HEK293 (cell line): Measurements from ENCODE around the gene STEEP1.
"Not testable (repeated sequence)": the region's sequence is repeated elsewhere in the genome, so short reads cannot be mapped to it uniquely, and the experiment has no call there.

Experiments used
- CTCF ChIA-PET: fragments of 350-600 bp; formaldehyde crosslinking; extraction: SDS; loops from one replicate; lab custom pipeline; 2021; ENCODE audit warnings: antibody characterized with exemption; lab: Yijun Ruan, JAX
- POLR2A ChIA-PET: fragments of 300-600 bp; formaldehyde crosslinking; extraction: SDS; loops from one replicate; lab custom pipeline; 2020; ENCODE audit warnings: antibody characterized with exemption, inconsistent platforms; lab: Yijun Ruan, JAX
- H3K27ac ChIP-seq: fragments of 200-500 bp; sonication (Bioruptor generic); 2 replicates; pipeline ENCODE4 v1.5.1; 2014; ENCODE audit warnings: low read depth, low read length, control low read depth, inconsistent platforms; ENCODE audit errors: extremely low read depth
- H3K36me3 ChIP-seq, 2 experiments: fragments of 200-500 bp in 1 of 2; sonication (Bioruptor generic) in 1 of 2; 1 replicate in 1 of 2; 2 replicates in 1 of 2; pipeline ENCODE4 v1.5.1; 2014 to 2017; ENCODE audit warnings: inconsistent platforms in 2 of 2, low read length in 2 of 2; ENCODE audit not compliant: control insufficient read depth in 2 of 2, insufficient read depth in 1 of 2
- H3K4me1 ChIP-seq: fragments of 200-500 bp; sonication (Bioruptor generic); 2 replicates; pipeline ENCODE4 v1.5.1; 2014; ENCODE audit warnings: mild to moderate bottlenecking, low read length, inconsistent platforms; ENCODE audit not compliant: control insufficient read depth, insufficient read depth
- H3K4me3 ChIP-seq: 2 replicates; pipeline ENCODE4 v1.5.1; 2011; ENCODE audit warnings: low read depth, mild to moderate bottlenecking, control low read depth, low read length, moderate library complexity
- H3K9me3 ChIP-seq: fragments of 200-500 bp; sonication (Bioruptor generic); 2 replicates; pipeline ENCODE4 v1.5.1; 2014; ENCODE audit warnings: low read depth, low read length, inconsistent platforms; ENCODE audit not compliant: control insufficient read depth, insufficient read depth
- CTCF ChIP-seq: fragments of 450-650 bp; formaldehyde crosslinking; IDR thresholded peaks from 2 replicates; pipeline ENCODE4 v1.5.1; 2016; ENCODE audit warnings: missing biosample characterization, missing genetic modification characterization
- KLF10 ChIP-seq: fragments of 450-650 bp; IDR thresholded peaks from 2 replicates; pipeline ENCODE4 v1.5.1; 2018; ENCODE audit warnings: missing biosample characterization, mild to moderate bottlenecking, missing genetic modification characterization
- KLF8 ChIP-seq: fragments of 450-650 bp; formaldehyde crosslinking; IDR thresholded peaks from 2 replicates; pipeline ENCODE4 v1.5.1; 2016; ENCODE audit warnings: missing biosample characterization, missing genetic modification characterization
- MZF1 ChIP-seq: fragments of 450-650 bp; formaldehyde crosslinking; IDR thresholded peaks from 2 replicates; pipeline ENCODE4 v1.5.1; 2017; ENCODE audit warnings: missing biosample characterization, missing genetic modification characterization, borderline replicate concordance
- PATZ1 ChIP-seq: fragments of 450-650 bp; formaldehyde crosslinking; IDR thresholded peaks from 2 replicates; pipeline ENCODE4 v1.5.1; 2016; ENCODE audit warnings: missing biosample characterization, missing genetic modification characterization
- SALL2 ChIP-seq: fragments of 450-650 bp; formaldehyde crosslinking; IDR thresholded peaks from 2 replicates; pipeline ENCODE4 v1.5.0; 2017; ENCODE audit warnings: missing biosample characterization, mild to moderate bottlenecking, missing genetic modification characterization, borderline replicate concordance
- SCRT2 ChIP-seq: fragments of 450-650 bp; formaldehyde crosslinking; IDR thresholded peaks from 2 replicates; pipeline ENCODE4 v1.5.1; 2016; ENCODE audit warnings: missing biosample characterization, missing genetic modification characterization
- ZBTB44 ChIP-seq: fragments of 450-650 bp; IDR thresholded peaks from 2 replicates; pipeline ENCODE4 v1.5.1; 2018; ENCODE audit warnings: missing biosample characterization, mild to moderate bottlenecking, missing genetic modification characterization
- ZNF211 ChIP-seq: fragments of 450-650 bp; formaldehyde crosslinking; IDR thresholded peaks from 2 replicates; pipeline ENCODE4 v1.5.1; 2016; ENCODE audit warnings: low read depth, missing biosample characterization, missing genetic modification characterization
- ZNF302 ChIP-seq: fragments of 450-650 bp; formaldehyde crosslinking; IDR thresholded peaks from 2 replicates; pipeline ENCODE4 v1.5.1; 2016; ENCODE audit warnings: missing biosample characterization, missing genetic modification characterization, low read depth
- ZNF324 ChIP-seq: fragments of 450-650 bp; formaldehyde crosslinking; IDR thresholded peaks from 2 replicates; pipeline ENCODE4 v1.5.1; 2016; ENCODE audit warnings: missing biosample characterization, missing genetic modification characterization
- ZNF416 ChIP-seq: fragments of 450-650 bp; formaldehyde crosslinking; IDR thresholded peaks from 2 replicates; pipeline ENCODE4 v1.5.1; 2016; ENCODE audit warnings: missing biosample characterization, missing genetic modification characterization
- ZNF530 ChIP-seq: fragments of 450-650 bp; formaldehyde crosslinking; IDR thresholded peaks from 2 replicates; pipeline ENCODE4 v1.5.1; 2016; ENCODE audit warnings: low read depth, missing biosample characterization, missing genetic modification characterization
- ZNF561 ChIP-seq: fragments of 450-650 bp; IDR thresholded peaks from 2 replicates; pipeline ENCODE4 v1.5.1; 2018; ENCODE audit warnings: missing biosample characterization, missing genetic modification characterization, borderline replicate concordance
- ZNF596 ChIP-seq: fragments of 450-650 bp; IDR thresholded peaks from 2 replicates; pipeline ENCODE4 v1.5.0; 2018; ENCODE audit warnings: missing biosample characterization, mild to moderate bottlenecking, missing genetic modification characterization, moderate library complexity
- ZNF621 ChIP-seq: fragments of 450-650 bp; formaldehyde crosslinking; IDR thresholded peaks from 2 replicates; pipeline ENCODE4 v1.5.1; 2017; ENCODE audit warnings: missing biosample characterization, missing genetic modification characterization
- ZNF747 ChIP-seq: fragments of 450-650 bp; formaldehyde crosslinking; IDR thresholded peaks from 2 replicates; pipeline ENCODE4 v1.5.1; 2016; ENCODE audit warnings: missing biosample characterization, missing genetic modification characterization
- ZNF843 ChIP-seq: fragments of 450-650 bp; formaldehyde crosslinking; IDR thresholded peaks from 2 replicates; pipeline ENCODE4 v1.5.1; 2016; ENCODE audit warnings: missing biosample characterization, missing genetic modification characterization
- ZSCAN23 ChIP-seq: fragments of 450-650 bp; formaldehyde crosslinking; IDR thresholded peaks from 2 replicates; pipeline ENCODE4 v1.5.1; 2016; ENCODE audit warnings: missing biosample characterization, missing genetic modification characterization

Gene STEEP1

GRCh38 chrX:119505945-119506344 is 59.3 kb downstream of the STEEP1 start (continued):
- TF ChIP-seq ZNF747 (tag by site-specific recombination) (no peak), ZNF843 (tag by site-specific recombination) (no peak)

- H3K9me3 ChIP-seq, H3K4me3 ChIP-seq, H3K4me1 ChIP-seq, H3K36me3 ChIP-seq, H3K27ac ChIP-seq, POLR2A ChIA-PET: not testable (repeated sequence)
- CTCF ChIA-PET = interaction anchor here (0.6 to 1.0 kb wide), 2 partner anchors 11 to 34 kb away, joined by 4 to 5 read pairs; no protein-coding TSS in a partner anchor
Measured at GRCh38 chrX:119505145-119505544, 60.1 kb downstream of the STEEP1 start.

- H3K9me3 ChIP-seq = no peaks in the 10 kb centered on the region
- no peaks in the 10 kb centered on the region for H3K4me1 ChIP-seq
- H3K27ac ChIP-seq = no peak overlapping the region
- no peak overlapping the region for H3K4me3 ChIP-seq
- ChIA-PET POLR2A (interaction anchor here (1.1 kb wide), 1 partner anchor 35 kb away, joined by 4 read pairs; the partner anchor contains the start of gene SLC25A5), CTCF (interaction anchor here (0.5 to 2.1 kb wide), 4 partner anchors 9 to 656 kb away, joined by 3 to 10 read pairs (median 4); no protein-coding TSS in a partner anchor)
- TF ChIP-seq ZNF211 (tag by site-specific recombination) = no peak
- no peaks in the 10 kb centered on the region for H3K36me3 ChIP-seq
Measured at GRCh38 chrX:119503484-119503861, 61.7 kb downstream of the STEEP1 start.

- H3K9me3 ChIP-seq = no peaks in the 10 kb centered on the region
- no peak for TF ChIP-seq PATZ1 (tag by site-specific recombination)
- TF ChIP-seq KLF10 (tag by site-specific recombination) = no peak
- TF ChIP-seq ZSCAN23 (tag by site-specific recombination) = no peak
- no peak for TF ChIP-seq ZNF324 (tag by site-specific recombination)
- H3K4me1 ChIP-seq = no peaks in the 10 kb centered on the region
- no peak overlapping the region for H3K4me3 ChIP-seq
- H3K27ac ChIP-seq = no peak overlapping the region
- POLR2A ChIA-PET = interaction anchor here (1.1 kb wide), 1 partner anchor 35 kb away, joined by 4 read pairs; the partner anchor contains the start of gene SLC25A5
- CTCF ChIA-PET = interaction anchor here (1.1 to 2.1 kb wide), 3 partner anchors 10 to 20 kb away, joined by 3 to 10 read pairs (median 5); no protein-coding TSS in a partner anchor
- H3K36me3 ChIP-seq = no peaks in the 10 kb centered on the region
Measured at GRCh38 chrX:119502727-119503483, 62.3 kb downstream of the STEEP1 start.

- ChIA-PET POLR2A (no interaction called here), CTCF (interaction anchor here (1.1 to 2.1 kb wide), 2 partner anchors 11 to 12 kb away, joined by 3 to 10 read pairs; no protein-coding TSS in a partner anchor)
- no peaks in the 10 kb centered on the region for H3K4me1 ChIP-seq
- no peak overlapping the region for H3K4me3 ChIP-seq
- no peaks in the 10 kb centered on the region for H3K36me3 ChIP-seq
- no peaks in the 10 kb centered on the region for H3K9me3 ChIP-seq
- no peak overlapping the region for H3K27ac ChIP-seq
- TF ChIP-seq ZNF302 (tag by site-specific recombination) (no peak), ZNF416 (tag by site-specific recombination) (no peak), ZBTB44 (tag by site-specific recombination) (no peak), MZF1 (tag by site-specific recombination) (no peak), ZNF621 (tag by site-specific recombination) (no peak), ZNF561 (tag by site-specific recombination) (no peak), SALL2 (tag by site-specific recombination) (no peak), KLF8 (tag by site-specific recombination) (no peak), ZNF596 (no peak), CTCF (tag by site-specific recombination) (no peak), SCRT2 (tag by site-specific recombination) (no peak), ZNF530 (tag by site-specific recombination) (no peak)
Measured at GRCh38 chrX:119501511-119502148, 63.6 kb downstream of the STEEP1 start.
